MM.1S (cell line): ENCODE results near the gene HLA-E.

ENCODE experiments used
- DNase-seq: peaks from one replicate; pipeline ENCODE4 v3.0.0-alpha.2; 2015
- H2AFZ ChIP-seq: fragments of 300-600 bp; sonication (generic); 2 replicates; pipeline ENCODE4 v1.6.0; 2016; ENCODE audit warnings: antibody characterized with exemption, low read length
- H3F3A ChIP-seq: fragments of 300-600 bp; sonication (generic); 2 replicates; pipeline ENCODE4 v1.6.1; 2016; ENCODE audit warnings: mild to moderate bottlenecking, antibody characterized with exemption, low read length, moderate library complexity, mixed read lengths; ENCODE audit not compliant: insufficient read depth
- H3K27ac ChIP-seq: fragments of 300-600 bp; sonication (generic); 2 replicates; pipeline ENCODE4 v1.5.1; 2016; ENCODE audit warnings: mild to moderate bottlenecking, low read length
- H3K27me3 ChIP-seq: fragments of 300-600 bp; sonication (generic); replicated peaks from 2 replicates; pipeline ENCODE4 v1.6.0; 2016; ENCODE audit warnings: low read length; ENCODE audit not compliant: insufficient read depth
- H3K36me3 ChIP-seq: fragments of 300-600 bp; sonication (generic); replicated peaks from 2 replicates; pipeline ENCODE4 v1.6.1; 2016; ENCODE audit warnings: mild to moderate bottlenecking, low read length, mixed read lengths; ENCODE audit not compliant: insufficient read depth
- H3K4me1 ChIP-seq: fragments of 300-600 bp; sonication (generic); 2 replicates; pipeline ENCODE4 v1.6.1; 2016; ENCODE audit warnings: low read length, mixed read lengths
- H3K4me2 ChIP-seq: fragments of 300-600 bp; sonication (generic); 2 replicates; pipeline ENCODE4 v1.6.0; 2016; ENCODE audit warnings: low read depth, low read length
- H3K4me3 ChIP-seq: fragments of 300-600 bp; sonication (generic); 2 replicates; pipeline ENCODE4 v1.5.1; 2016; ENCODE audit warnings: low read length, mixed read lengths
- H3K79me2 ChIP-seq: fragments of 300-600 bp; sonication (generic); 2 replicates; pipeline ENCODE4 v1.6.1; 2016; ENCODE audit warnings: mixed run types, low read length, mixed read lengths
- H3K9ac ChIP-seq: fragments of 300-600 bp; sonication (generic); 2 replicates; pipeline ENCODE4 v1.6.1; 2016; ENCODE audit warnings: low read length, mixed read lengths
- H3K9me2 ChIP-seq: fragments of 300-600 bp; sonication (generic); replicated peaks from 2 replicates; pipeline ENCODE4 v1.6.1; 2016; ENCODE audit warnings: mild to moderate bottlenecking, low read length, mixed read lengths; ENCODE audit not compliant: insufficient read depth
- H3K9me3 ChIP-seq: fragments of 300-600 bp; sonication (generic); replicated peaks from 2 replicates; pipeline ENCODE4 v1.6.1; 2016; ENCODE audit warnings: mild to moderate bottlenecking, low read length, mixed read lengths; ENCODE audit not compliant: insufficient read depth
- H4K20me1 ChIP-seq: fragments of 300-600 bp; sonication (generic); 2 replicates; pipeline ENCODE4 v1.6.1; 2016; ENCODE audit warnings: mild to moderate bottlenecking, low read length, moderate library complexity, mixed read lengths; ENCODE audit not compliant: insufficient read depth
- CTCF ChIP-seq: fragments of 300-600 bp; sonication (generic); IDR thresholded peaks from 2 replicates; pipeline ENCODE4 v1.5.1; 2016; ENCODE audit warnings: antibody characterized with exemption, low read length, mixed read lengths
- EZH2 ChIP-seq: fragments of 300-600 bp; sonication (generic); optimal IDR thresholded peaks from 2 replicates; pipeline ENCODE3; 2017; ENCODE audit warnings: low read depth, mild to moderate bottlenecking, antibody characterized with exemption, low read length, mixed read lengths
- EZH2phosphoT487 ChIP-seq: fragments of 300-600 bp; sonication (generic); IDR thresholded peaks from 2 replicates; pipeline ENCODE4 v1.6.1; 2018; ENCODE audit warnings: antibody characterized with exemption, low read length

Gene HLA-E

DNA sequence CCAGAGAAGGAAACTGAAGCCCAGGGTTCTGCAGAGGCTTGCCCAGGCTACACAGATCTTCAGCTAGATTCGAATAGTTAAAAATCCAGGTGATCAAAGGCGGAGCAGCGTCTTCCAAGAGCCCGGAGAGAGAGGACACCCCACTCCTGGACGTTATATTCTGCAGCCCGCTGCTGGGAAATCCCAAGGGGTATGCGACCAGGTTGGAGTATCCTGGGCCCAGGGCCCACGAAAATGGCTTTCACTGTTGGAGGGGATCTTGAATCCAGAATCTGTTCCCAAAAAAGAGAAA lies 44.9 kb upstream of the HLA-E start:
- no peak for TF ChIP-seq EZH2
- no peak for TF ChIP-seq EZH2phosphoT487
- TF ChIP-seq CTCF = no peak
- DNase-seq = no peak
- Histone ChIP-seq H3K27me3 (peaks cover 100% of the 10 kb centered on the region), H2AFZ (no peak overlapping the region), H3K36me3 (no peaks in the 10 kb centered on the region), H3F3A (no peaks in the 10 kb centered on the region), H4K20me1 (no peaks in the 10 kb centered on the region), H3K27ac (no peak overlapping the region), H3K4me2 (no peak overlapping the region), H3K4me1 (no peaks in the 10 kb centered on the region), H3K79me2 (no peaks in the 10 kb centered on the region), H3K4me3 (no peak overlapping the region), H3K9ac (no peak overlapping the region), H3K9me2 (no peaks in the 10 kb centered on the region), H3K9me3 (no peaks in the 10 kb centered on the region)

GRCh38 chr6:30446259-30446658 lies 43.0 kb upstream of the HLA-E start:
- Histone ChIP-seq H3K4me3 (no peak overlapping the region), H4K20me1 (peaks cover 10% of the 10 kb centered on the region; the same call in 1 of the 2 replicates), H3K4me1 (peaks cover 18% of the 10 kb centered on the region), H3K4me2 (no peak overlapping the region), H3K9me3 (no peaks in the 10 kb centered on the region), H3K9ac (no peak overlapping the region), H3F3A (peaks cover 12% of the 10 kb centered on the region), H3K9me2 (no peaks in the 10 kb centered on the region), H3K79me2 (no peaks in the 10 kb centered on the region), H3K36me3 (no peaks in the 10 kb centered on the region), H3K27ac (no peak overlapping the region), H2AFZ (no peak overlapping the region), H3K27me3 (peaks cover 91% of the 10 kb centered on the region)
- TF ChIP-seq EZH2 (no peak), EZH2phosphoT487 (no peak), CTCF (no peak)
- no peak for DNase-seq

GRCh38 chr6:30447237-30447636 lies 42.1 kb upstream of the HLA-E start:
- no peak overlapping the region for H3K27ac ChIP-seq
- no peaks in the 10 kb centered on the region for H3K9me2 ChIP-seq
- peaks cover 12% of the 10 kb centered on the region for H3F3A ChIP-seq
- no peak for TF ChIP-seq EZH2phosphoT487
- TF ChIP-seq EZH2 = no peak
- peak; percentile 18; the same call in 1 of the 2 replicates for TF ChIP-seq CTCF
- H3K9me3 ChIP-seq = no peaks in the 10 kb centered on the region
- no peak overlapping the region for H2AFZ ChIP-seq
- H4K20me1 ChIP-seq = peaks cover 15% of the 10 kb centered on the region; the same call in 1 of the 2 replicates
- H3K36me3 ChIP-seq = no peaks in the 10 kb centered on the region
- H3K4me3 ChIP-seq = no peak overlapping the region
- no peak overlapping the region for H3K4me2 ChIP-seq
- no peaks in the 10 kb centered on the region for H3K79me2 ChIP-seq
- H3K27me3 ChIP-seq = peaks cover 91% of the 10 kb centered on the region
- no peak for DNase-seq
- H3K4me1 ChIP-seq = peaks cover 23% of the 10 kb centered on the region
- H3K9ac ChIP-seq = no peak overlapping the region
